HL-60/S4 (cell line): Measurements from ENCODE around the gene METTL16.
"Not testable (repeated sequence)": the region's sequence is repeated elsewhere in the genome, so short reads cannot be mapped to it uniquely, and the experiment has no call there.

ENCODE experiments used
- in situ Hi-C: fragments of 300-500 bp; cut with MboI; formaldehyde crosslinking; loops from 2 replicates; pipeline ENCODE4 v1.14.3; 2022; ENCODE audit warnings: low sequenced_read_pairs

The METTL16 gene, protein sequence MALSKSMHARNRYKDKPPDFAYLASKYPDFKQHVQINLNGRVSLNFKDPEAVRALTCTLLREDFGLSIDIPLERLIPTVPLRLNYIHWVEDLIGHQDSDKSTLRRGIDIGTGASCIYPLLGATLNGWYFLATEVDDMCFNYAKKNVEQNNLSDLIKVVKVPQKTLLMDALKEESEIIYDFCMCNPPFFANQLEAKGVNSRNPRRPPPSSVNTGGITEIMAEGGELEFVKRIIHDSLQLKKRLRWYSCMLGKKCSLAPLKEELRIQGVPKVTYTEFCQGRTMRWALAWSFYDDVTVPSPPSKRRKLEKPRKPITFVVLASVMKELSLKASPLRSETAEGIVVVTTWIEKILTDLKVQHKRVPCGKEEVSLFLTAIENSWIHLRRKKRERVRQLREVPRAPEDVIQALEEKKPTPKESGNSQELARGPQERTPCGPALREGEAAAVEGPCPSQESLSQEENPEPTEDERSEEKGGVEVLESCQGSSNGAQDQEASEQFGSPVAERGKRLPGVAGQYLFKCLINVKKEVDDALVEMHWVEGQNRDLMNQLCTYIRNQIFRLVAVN

DNA sequence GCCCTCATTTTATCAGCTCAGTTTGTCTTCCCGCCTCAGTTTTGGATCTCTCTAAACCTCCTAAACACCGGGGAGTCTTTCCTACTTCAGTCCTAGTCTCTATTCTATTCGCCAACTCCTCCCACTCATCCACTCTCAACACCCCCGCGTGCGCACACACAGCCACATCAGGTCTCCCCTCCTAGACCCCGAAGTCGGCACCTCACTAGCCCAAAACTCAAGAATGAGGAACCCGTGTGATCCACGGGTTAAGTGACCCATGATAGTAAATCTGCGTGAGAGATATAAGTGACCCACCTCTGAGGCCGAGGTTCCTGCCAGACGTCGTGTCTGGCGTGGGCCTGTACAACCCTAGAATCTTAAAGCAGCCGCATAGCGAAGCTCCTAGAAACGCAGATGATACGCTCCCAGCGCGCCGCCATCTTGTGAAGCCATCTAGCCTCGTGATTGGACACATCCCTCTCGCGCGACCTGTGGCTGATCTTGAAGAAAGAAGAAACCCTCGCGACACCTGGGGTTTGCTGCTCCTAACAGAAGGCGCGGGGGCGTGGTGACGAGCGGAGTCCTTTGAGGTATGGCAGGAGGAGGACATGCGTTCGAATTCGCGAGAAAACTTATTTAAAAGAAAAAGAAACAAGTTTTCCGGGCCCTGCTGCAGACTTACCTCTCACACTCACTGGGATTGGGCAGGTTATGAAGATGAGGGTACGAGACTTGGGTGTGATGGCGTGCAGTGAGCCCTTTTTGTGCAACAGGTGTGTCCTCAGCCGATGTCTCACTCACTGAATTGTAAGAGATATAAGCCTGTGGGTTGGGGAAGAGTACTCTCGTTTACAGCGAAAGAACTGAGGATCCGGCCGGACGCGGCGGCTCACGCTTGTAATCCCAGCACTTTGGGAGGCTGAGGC lies at the start of gene METTL16:
TSS of gene METTL16 (minus strand) at position 427 of the 908 bp plus-strand sequence. CDS start 9,557 bp downstream, outside the sequence.
- in situ Hi-C loops = no loop called here

DNA sequence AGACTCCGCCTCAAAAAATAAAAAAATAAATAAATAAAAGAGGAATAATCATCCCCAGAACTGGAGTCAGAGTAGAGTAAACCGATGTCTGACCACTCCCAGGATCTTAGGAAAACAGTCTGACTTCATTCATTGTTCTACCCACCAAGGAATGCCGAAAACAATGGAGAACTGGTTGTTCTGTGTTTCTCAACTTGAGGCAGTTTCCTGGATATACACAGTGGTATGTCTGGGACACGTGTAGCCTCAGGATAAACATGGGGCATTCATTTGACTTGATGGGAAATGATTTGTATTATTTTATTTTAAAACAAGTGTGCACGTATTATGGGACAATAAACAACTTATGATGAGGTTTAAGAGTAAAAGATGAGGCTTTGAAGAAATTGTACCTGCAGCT lies 49.0 kb upstream of the METTL16 start:
- in situ Hi-C loops = no loop called here

DNA sequence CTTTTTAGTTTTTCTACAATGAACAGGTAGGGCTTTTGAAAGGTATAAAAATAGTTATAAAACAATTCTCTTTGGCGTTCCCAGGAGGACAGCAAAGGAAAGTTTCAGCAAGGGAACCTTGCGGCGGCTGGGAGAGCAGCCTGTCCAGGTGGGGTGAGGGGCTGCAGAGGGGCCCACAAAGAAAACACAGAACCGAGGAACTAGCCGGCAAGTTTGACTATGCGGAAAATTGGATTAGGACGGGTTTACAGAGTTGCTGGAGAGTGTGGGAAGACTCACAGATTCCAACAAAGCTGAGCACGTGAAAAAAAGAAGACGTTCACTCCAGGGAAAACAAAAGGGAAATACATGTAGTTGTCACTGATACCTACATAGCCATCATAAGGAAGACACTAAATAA lies 40.2 kb upstream of the METTL16 start:
- in situ Hi-C loops = no loop called here

DNA sequence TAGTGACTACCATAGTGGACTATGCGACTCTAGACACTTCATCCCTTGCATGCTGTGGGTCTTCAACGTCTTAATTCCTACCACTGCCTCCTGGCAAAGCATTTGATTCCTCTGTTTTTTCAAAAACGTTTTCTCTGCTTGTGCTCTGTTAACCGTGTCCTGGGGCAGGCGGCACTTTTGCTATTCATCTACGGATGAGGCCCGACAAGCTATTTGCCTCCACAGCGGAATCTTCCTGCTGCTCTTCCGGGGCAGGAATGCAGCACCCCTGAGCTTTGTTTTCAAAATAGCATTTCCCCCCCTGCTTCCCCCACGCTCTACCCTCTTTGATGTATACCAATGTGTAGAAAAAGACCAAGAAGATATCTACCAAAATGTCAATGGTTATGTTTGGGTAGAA lies 39.8 kb upstream of the METTL16 start:
- in situ Hi-C loops = no loop called here

DNA sequence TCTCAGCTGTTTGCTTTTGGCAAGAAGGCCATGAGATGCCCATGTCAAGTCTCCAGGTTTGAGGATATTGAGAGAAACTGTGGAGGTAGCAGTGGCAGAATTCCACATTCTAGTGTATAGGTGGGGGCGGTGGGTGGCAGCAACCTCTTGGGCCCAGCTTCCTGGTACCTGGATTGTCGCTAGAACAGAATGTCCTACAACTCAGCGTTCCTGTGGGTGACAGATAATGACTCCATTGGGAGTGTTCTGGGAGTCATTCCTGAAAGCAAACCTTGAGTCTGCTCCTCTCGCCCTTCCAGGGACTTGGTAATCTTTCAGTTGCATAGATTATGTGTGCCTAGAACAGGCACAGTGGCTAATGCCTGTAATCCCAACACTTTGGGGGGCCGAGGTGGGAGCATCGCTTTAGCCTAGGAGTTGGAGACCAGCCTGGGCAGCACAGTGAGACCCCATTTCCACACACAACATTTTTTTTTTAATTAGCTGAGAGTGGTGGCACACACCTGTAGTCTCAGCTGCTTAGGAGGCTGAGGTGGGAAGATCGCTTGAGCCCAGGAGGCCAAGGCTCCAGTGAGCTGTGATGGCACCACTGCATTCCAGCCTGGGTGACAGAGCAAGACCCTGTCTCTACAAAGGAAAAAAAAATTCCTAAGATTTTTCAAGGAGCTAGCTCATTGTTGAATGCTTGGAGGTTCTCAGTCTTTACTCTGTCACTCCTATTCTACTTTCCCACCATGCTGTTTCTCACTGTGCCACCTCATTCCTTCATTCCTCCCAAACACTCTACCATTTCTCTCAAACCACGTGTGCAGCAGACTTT lies 37.9 kb upstream of the METTL16 start:
- in situ Hi-C loops = no loop called here

DNA sequence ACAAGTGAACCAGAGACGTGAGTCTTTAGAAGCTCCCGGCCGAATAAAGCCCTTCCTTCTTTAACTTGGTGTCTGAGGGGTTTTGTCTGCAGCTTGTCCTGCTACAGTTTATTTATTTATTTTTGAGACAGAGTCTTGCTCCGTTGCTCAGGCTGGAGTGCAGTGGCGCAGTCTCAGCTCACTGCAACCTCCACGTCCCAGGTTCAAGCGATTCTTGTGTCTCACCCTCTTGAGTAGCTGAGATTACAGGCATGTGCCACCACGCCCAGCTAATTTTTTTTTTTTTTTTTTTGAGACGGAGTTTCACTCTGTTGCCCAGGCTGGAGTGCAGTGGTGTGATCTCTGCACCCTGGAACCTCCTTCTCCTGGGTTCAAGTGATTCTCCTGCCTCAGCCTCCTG lies 36.3 kb upstream of the METTL16 start:
- in situ Hi-C loops = not testable (repeated sequence)

DNA sequence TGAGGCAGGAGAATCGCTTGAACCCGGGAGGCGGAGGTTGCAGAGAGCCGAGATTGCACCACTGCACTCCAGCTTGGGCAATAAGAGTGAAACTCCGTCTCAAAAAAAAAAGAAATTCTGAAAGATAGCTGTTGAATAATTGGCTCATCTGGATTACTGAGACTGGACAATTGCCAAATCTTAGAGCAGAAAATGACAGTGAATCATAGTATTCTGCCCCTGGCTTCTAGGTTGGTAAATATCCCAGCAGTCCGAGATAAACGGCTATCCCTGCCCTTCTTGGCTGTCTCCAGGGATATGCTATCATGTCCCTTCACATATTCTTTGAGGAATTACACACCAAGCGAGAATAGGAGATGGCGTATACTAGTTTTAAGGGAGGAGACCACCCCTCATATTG lies 35.5 kb upstream of the METTL16 start:
- in situ Hi-C loops = no loop called here

DNA sequence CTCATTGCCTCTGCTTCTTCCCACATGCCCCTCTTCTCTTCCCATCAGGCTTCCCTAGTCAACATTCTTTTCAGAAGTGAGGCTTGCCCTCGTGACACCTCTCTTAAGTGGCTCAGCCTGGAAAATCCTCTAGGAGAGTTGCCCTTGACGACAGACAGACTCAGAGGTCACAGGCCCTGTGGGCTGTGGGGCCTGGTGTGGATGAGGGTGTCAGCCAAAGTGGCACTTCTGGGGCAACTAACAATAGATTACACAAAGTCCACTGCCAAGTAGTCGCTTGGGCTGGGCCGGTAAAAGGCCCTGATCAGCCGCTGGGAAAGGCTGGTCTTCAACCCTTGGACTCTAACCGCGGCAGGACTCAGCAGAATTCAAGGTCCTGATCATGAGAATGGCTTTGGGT lies 33.7 kb upstream of the METTL16 start:
- in situ Hi-C loops = no loop called here

DNA sequence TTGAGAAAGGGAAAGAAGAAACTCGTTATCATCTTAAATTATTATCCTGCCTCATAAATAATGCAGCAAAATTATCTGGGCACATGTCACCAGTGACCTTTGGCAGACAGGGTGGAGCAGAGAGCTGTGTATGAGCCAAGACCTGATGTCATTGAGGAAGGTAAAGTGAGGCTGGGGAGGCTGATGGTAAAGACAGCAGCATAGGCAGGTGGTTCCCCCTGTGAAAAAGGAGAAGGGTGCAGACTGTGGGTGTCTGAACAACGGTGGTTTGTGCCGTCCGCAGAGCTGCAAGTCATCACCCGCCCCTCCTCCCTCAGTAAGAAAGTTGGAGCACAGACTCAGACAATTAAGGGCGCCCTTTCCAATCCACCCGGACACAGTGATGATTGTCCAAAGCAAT lies 30.8 kb upstream of the METTL16 start:
- in situ Hi-C loops = no loop called here

DNA sequence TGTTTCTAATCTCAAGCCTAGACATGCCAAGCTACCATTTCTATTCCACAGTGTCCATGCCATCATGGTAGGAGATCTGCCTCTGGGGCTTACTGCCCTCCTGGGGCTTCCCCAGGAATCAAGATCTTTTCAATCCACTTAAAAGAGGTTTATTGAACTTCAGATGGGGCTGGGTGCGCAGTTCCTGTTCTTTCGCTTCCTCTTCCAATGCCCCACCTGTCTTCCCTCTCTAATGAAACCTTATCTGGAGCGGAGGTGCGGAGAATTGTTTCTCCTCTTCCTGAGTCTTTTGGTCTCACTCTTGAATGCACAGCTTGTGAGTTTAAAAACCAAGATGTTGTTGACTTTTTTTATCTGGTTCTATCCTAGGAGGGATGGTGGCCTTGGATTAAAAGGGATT lies 30.4 kb upstream of the METTL16 start:
- in situ Hi-C loops = no loop called here

DNA sequence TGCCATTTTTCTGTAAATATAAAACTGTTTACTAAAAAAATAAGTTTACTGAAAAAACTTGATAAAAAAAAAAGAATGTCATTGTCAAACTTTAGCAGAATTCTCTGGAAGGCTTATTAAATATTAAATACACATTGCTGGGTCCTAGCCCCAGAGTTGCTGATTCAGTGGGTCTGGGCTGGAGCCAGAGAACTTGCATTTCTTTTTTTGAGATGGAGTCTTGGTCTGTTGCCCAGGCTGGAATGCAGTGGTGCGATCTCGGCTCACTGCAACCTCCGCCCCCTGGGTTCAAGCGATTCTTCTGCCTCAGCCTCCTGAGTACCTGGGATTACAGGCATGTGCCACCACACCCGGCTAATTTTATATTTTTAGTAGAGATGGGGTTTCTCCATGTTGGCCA lies 25.9 kb upstream of the METTL16 start:
- in situ Hi-C loops = not testable (repeated sequence)

DNA sequence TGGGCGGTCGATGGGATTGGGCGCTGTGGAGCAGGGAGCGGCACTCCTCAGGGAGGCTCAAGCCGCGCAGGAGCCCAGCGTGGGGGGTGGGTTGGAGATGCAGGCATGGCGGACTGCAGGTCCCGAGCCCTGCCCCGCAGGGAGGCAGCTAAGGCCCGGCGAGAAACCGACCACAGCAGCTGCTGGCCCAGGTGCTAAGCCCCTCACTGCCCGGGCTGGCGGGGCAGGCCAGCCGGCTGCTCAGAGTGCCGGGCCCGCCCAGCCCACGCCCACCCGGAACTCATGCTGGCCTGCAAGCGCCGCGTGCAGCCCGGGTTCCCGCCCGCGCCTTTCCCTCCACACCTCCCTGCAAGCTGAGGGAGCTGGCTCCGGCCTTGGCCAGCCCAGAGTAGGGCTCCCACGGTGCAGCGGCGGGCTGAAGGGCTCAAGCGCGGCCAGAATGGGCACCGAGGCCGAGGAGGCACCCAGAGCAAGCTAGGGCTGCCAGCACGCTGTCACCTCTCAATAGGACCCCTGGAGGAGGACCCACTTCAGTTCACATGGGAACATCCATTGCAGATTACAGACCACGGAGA lies 20.5 kb upstream of the METTL16 start:
- in situ Hi-C loops = no loop called here

DNA sequence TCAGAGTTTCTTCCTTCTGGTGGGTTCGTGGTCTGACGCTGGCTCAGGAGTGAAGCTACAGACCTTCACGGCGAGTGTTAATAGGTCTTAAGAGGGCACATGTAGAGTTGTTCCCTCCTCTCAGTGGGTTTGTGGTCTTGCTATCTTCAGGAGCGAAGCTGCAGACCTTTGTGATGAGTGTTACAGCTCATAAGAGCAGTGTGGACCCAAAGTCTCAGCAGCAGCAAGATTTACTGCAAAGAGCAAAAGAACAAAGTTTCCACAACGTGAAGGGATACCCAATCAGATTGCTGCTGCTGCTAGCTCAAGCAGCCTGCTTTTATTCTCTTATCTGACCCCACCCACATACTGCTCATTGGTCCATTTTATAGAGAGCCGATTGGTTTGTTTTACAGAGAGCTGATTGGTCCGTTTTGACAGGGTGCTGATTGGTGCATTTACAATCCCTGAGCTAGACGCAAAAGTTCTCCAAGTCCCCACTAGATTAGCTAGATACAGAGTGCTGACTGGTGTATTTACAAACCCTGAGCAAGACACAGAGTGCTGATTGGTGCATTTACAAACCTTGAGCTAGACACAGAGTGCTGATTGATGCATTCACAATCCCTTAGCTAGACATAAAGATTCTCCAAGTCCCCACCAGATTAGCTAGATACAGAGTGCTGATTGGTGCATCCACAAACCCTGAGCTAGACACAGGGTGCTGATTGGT lies 19.7 kb upstream of the METTL16 start:
- in situ Hi-C loops = not testable (repeated sequence)

DNA sequence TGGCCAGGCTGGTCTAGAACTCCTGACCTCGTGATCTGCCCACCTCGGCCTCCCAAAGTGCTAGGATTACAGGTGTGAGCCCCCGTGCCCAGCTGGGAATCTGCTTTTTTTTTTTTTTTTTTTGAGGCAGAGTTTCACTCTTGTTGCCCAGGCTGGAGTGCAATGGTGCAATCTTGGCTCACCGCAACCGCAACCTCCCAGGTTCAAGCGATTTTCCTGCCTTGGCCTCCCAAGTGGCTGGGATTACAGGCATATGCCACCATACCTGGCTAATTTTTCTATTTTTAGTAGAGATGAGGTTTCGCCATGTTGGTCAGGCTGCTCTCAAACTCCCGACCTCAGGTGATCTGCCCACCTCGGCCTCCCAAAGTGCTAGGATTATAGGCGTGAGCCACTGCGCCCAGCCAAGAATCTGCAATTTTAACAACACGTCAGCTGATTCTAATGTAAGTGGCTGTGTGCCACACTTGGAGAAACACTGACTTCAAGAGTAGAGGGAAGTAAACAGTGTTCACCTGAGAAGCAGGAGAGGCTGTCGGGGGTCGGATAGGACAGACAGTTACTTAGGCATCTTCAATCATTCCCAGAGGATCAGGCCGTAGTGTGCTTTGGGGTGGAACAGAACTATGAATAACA lies 10.2 kb upstream of the METTL16 start:
- in situ Hi-C loops = not testable (repeated sequence)

DNA sequence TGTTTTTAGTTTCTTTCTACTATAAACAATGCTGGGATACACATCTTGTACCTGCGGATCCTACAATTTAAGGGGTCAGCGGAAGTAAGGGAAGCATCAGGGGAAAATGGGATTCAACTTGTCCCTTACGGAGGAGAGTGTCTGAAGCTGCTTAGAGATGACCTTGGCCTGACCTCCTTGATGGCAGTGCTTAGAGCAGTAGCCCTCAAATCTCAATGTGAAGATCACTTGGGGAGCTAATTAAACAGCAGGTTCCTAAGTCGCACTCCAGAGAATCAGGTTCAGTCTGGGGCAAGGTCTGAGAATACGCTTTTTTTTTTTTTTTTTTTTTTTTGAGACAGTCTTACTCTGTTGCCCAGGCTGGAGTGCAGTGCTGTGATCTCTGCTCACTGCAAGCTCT lies 9.6 kb upstream of the METTL16 start:
- in situ Hi-C loops = no loop called here

DNA sequence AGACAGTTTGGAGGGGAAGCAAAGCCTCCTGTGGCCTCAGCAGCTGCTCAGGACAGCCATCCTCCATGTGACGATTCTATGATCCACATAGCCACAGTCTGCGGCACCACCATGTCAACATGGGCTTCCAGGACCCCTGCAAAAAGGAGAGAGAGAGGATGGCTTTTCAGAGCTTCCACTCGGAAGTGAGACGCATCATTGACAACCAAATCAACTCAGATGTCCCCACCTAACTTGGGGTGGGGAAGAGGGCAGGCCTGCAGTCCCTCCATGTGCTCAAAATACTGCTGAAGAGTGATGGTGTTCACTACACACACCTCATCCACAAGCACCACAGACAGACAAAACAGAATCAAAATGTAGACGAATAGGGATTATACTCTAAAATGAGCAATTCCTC lies 5.9 kb upstream of the METTL16 start:
- in situ Hi-C loops = no loop called here

DNA sequence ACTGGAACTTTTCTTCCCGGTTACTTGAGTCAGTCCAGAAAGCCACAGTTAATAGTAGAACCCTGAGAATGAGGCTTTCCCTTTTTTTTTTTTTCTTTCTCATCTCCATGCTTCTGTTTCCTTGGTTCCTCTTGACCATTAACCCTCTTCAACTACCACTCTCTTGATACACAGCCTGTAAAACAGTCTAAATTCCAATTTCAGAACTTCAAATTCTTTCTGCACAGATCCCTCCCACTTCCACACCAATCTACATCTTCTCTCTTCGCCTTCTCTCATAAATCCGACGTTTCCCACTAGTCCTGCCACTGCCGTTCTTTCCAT lies 588 bp downstream of the METTL16 start:
- in situ Hi-C loops = no loop called here

DNA sequence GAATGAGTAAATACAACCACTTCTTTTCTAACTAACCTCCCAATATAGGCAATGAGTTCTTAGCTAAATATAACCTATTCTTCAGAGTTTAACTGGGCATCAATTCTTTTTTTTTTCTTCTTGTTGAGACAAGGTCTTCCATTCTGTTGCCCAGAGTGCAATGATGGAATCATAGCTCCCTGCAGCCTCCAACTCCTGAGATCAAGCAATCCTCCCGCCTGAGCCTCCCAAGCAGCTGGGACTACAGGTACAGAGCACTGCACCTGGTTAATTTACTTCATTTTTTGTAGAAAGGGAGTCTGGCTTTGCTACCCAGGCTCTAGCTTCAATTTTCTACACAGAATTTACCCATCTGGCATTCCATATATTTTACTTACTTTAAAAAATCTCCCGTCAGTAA lies 1.1 kb downstream of the METTL16 start:
- in situ Hi-C loops = no loop called here

DNA sequence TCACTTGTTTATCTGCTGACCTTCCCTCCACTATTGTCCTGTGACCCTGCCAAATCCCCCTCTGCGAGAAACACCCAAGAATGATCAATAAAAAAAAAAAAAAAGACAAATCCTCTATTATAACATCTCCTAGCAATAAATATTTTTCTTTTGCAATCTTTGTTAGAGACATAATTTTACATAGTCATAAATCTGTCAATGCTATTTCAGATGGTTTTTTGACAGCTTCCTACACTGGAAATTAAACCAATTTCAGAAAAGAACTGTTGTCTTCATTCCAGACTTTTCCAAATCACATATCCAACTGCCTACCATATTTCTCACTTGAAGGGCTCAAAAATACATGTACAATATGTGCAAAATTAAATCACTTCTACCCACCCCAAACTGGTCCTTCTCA lies 3.7 kb downstream of the METTL16 start:
- in situ Hi-C loops = no loop called here

DNA sequence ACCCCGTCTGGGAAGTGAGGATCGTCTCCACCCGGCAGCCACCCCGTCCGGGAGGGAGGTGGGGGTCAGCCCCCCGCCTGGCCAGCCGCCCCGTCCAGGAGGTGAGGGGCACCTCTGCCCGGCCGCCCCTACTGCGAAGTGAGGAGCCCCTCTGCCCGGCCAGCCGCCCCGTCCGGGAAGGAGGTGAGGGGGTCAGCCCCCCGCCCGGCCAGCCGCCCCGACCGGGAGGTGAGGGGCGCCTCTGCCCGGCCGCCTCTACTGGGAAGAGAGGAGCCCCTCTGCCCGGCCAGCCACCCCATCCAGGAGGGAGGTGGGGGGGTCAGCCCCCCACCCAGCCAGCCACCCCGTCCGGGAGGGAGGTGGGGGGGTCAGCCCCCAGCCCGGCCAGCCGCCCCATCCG lies 4.7 kb downstream of the METTL16 start:
- in situ Hi-C loops = not testable (repeated sequence)
